Endothelial cell of umbilical vein (primary cell): ENCODE measurements around the gene PEX5L.

ENCODE experiments used
- CTCF ChIP-seq, 2 donors: IDR thresholded peaks; 1 replicate in 1 of 2; 2 replicates in 1 of 2; pipeline ENCODE4 v1.5.1; 2011; ENCODE audit warnings: low read length in 2 of 2, mild to moderate bottlenecking in 2 of 2, moderate library complexity in 2 of 2, control low read depth in 1 of 2, inconsistent platforms in 1 of 2, low read depth in 1 of 2; ENCODE audit not compliant: insufficient read depth in 1 of 2; ENCODE audit errors: extremely low read depth in 1 of 2
- EZH2 ChIP-seq: IDR thresholded peaks from 2 replicates; pipeline ENCODE4 v1.6.1; 2012; ENCODE audit warnings: borderline replicate concordance, low read depth, mild to moderate bottlenecking, moderate library complexity, low read length, inconsistent platforms; ENCODE audit not compliant: severe bottlenecking

- TF ChIP-seq EZH2 = no peak
- no peak for TF ChIP-seq CTCF (IDR thresholded peaks at IDR 0.05; ENCODE audit: extremely low read depth in 1 of 2, insufficient read depth in 1 of 2, low read depth in 1 of 2, low read length in 2 of 2)
Observed at GRCh38 chr3:180072786-180073185, 36.0 kb upstream of the PEX5L start.
